ENCODE results near the gene MTHFR. TPM values are rescaled to one million over a fixed set of nuclear protein-coding genes. Genes with fewer than 3 reads are reported as not detected.
A peak's percentile ranks its signal among the peaks of the same experiment; 100 is the strongest.

MTHFR gene

GRCh38 chr1:11735854-11736745 is 69.7 kb downstream of the MTHFR start, which contains the start of gene AGTRAP:
TSS of gene AGTRAP (plus strand) at chr1:11736136. CDS start at chr1:11736209, 73 bp downstream.
- peak within 1 kb of the TSS; percentile 49 to 89 for H2BK12ac ChIP-seq (ENCODE audit: low read length in 2 of 2)
- H2AFZ ChIP-seq (ENCODE audit: low read depth, low read length): peak within 1 kb of the TSS; percentile 95
- H4K8ac ChIP-seq (ENCODE audit: low read length): peak within 1 kb of the TSS; percentile 88
- peak within 1 kb of the TSS; percentile 71 to 77 for H3K4ac ChIP-seq (ENCODE audit: low read depth in 1 of 2, low read length in 2 of 2)
- H4K91ac ChIP-seq (ENCODE audit: low read length): peak within 1 kb of the TSS; percentile 95
- H3K9me3 ChIP-seq (ENCODE audit: control insufficient read depth, low read length): no peaks in the 10 kb centered on the region
- H2AK5ac ChIP-seq (ENCODE audit: low read length, severe bottlenecking): no peak within 1 kb of the TSS
- H3K18ac ChIP-seq (ENCODE audit: low read depth in 1 of 2, low read length in 2 of 2): peak within 1 kb of the TSS; percentile 47 to 99
- H3K4me2 ChIP-seq (ENCODE audit: low read length, poor library complexity, severe bottlenecking): peak within 1 kb of the TSS; percentile 90
- peak within 1 kb of the TSS in 1 of 2 experiments; percentile 100 for H3K14ac ChIP-seq (ENCODE audit: low read length in 2 of 2)
- peak within 1 kb of the TSS; percentile 97 for H3K9ac ChIP-seq (ENCODE audit: low read length)
- no peak within 1 kb of the TSS for H2BK5ac ChIP-seq (ENCODE audit: low read depth, low read length, poor library complexity, severe bottlenecking)
- under 1% methylated on average over 49 of the region's 59 CpGs for WGBS
- H3K27me3 ChIP-seq (ENCODE audit: control insufficient read depth in 1 of 2, insufficient read depth in 1 of 2, low read length in 2 of 2): no peaks in the 10 kb centered on the region
- peak within 1 kb of the TSS; percentile 80 to 98 for H3K4me3 ChIP-seq (ENCODE audit: insufficient read depth in 1 of 2, low read depth in 1 of 2, low read length in 2 of 2)
- H3K23ac ChIP-seq (ENCODE audit: low read length in 2 of 2): peak within 1 kb of the TSS in 1 of 2 experiments; percentile 91
- H3K36me3 ChIP-seq (ENCODE audit: control insufficient read depth in 1 of 2, insufficient read depth in 2 of 2, low read depth in 1 of 2, low read length in 2 of 2): peaks cover 0 to 4% of the 10 kb centered on the region in 2 experiments
- H2BK15ac ChIP-seq (ENCODE audit: low read depth, poor library complexity, severe bottlenecking): peak within 1 kb of the TSS; percentile 60
- H3K4me1 ChIP-seq (ENCODE audit: control insufficient read depth, insufficient read depth, low read depth, low read length): peaks cover 11% of the 10 kb centered on the region
- H3K27ac ChIP-seq (ENCODE audit: low read length, poor library complexity, severe bottlenecking): peak within 1 kb of the TSS; percentile 33
- H3K79me1 ChIP-seq (replicated peaks; ENCODE audit: low read length, poor library complexity, severe bottlenecking): peaks cover 17% of the 10 kb centered on the region
- H2BK120ac ChIP-seq (ENCODE audit: low read depth, low read length): peak within 1 kb of the TSS; percentile 75
- DNase-seq: peak; percentile 93

Small RNAs within 50 kb of the gene (small RNA-seq; reads per million reads assigned to genes)
- not detected for gene RF02156 (ENCODE audit: low read depth)
- gene RF02157 (ENCODE audit: low read depth): not detected
- not detected for gene RF02158 (ENCODE audit: low read depth)

Measured in mesenchymal stem cell (in vitro differentiated cells and primary cell).